ENCODE results near the gene RERE.

RERE gene

GRCh38 chr1:8312235-8313218, 504.9 kb downstream of the RERE start:
- DNase-seq = no peak

DNA sequence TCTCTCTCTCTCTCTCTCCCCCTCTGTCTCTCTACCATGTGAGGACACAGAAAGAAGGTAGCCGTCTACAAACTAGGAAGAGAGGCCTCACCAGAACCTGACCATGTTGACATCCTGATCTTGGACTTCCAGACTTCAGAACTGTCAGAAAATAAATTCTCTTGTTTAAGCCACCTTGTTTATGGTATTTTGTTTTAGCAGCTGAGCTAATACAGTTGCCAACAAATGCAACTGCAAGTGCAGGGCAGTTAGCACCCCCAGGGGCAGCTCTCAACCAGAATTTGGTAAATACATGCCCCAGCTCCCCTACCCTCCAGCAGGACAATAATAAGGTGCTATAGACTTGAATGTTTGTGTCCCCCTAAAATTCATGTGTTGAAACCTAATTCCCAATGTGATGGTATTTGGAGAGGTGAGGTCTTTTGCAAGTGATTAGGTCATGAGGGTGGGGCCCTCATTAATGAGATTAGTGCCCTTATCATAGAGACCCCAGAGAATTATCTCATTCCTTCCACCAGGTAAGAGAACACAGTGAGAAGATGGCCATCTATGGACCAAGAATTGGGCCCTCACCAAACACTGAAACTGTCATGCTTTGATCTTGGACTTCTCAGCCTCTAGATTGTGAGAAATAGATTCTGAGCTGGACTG, 506.2 kb downstream of the RERE start:
- DNase-seq = no peak

DNA sequence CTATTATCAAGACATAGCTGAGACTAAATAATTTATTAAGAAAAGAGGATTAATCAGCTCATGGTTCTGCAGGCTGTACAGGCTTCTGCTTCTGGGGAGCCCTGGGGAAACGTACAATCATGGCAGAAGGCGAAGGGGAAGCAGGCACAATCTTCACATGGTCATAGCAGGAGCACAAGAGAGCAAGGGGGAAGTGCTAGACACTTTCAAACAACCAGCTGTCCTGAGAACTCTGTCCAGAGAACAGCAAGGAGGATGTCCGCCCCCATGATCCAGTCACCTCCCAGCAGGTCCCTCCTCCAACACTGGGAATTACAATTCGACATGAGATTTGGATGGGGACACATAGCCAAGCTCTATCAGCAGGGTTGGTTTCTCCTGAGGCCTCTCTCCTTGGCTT, 509.8 kb downstream of the RERE start:
- DNase-seq = no peak

- DNase-seq = no peak
These were observed 513.6 kb downstream of the RERE start for GRCh38 chr1:8303876-8304275.

- DNase-seq = no peak
These were observed 514.3 kb downstream of the RERE start for GRCh38 chr1:8303141-8303540.

All from NCI-H1092 (cell line).